Esophagus squamous epithelium (tissue), 4 donors: Measurements from ENCODE around the gene CHST11.

ENCODE experiments used
- POLR2A ChIP-seq, 4 donors: fragments of 450-650 bp; IDR thresholded peaks; one replicate each; pipeline ENCODE4 v1.6.1; 2017; ENCODE audit warnings: antibody characterized with exemption in 4 of 4, mild to moderate bottlenecking in 4 of 4, moderate library complexity in 3 of 4
- TF ChIP-seq, protein P1 (sequence below), 6 experiments: fragments of 450-650 bp in 4 of 6; fragments of 200-600 bp in 2 of 6; sonication (generic) in 2 of 6; IDR thresholded peaks; one replicate each; pipeline ENCODE4 v1.5.1; 2016 to 2019; ENCODE audit warnings: antibody characterized with exemption in 6 of 6, mild to moderate bottlenecking in 4 of 6, moderate library complexity in 4 of 6

DNA sequence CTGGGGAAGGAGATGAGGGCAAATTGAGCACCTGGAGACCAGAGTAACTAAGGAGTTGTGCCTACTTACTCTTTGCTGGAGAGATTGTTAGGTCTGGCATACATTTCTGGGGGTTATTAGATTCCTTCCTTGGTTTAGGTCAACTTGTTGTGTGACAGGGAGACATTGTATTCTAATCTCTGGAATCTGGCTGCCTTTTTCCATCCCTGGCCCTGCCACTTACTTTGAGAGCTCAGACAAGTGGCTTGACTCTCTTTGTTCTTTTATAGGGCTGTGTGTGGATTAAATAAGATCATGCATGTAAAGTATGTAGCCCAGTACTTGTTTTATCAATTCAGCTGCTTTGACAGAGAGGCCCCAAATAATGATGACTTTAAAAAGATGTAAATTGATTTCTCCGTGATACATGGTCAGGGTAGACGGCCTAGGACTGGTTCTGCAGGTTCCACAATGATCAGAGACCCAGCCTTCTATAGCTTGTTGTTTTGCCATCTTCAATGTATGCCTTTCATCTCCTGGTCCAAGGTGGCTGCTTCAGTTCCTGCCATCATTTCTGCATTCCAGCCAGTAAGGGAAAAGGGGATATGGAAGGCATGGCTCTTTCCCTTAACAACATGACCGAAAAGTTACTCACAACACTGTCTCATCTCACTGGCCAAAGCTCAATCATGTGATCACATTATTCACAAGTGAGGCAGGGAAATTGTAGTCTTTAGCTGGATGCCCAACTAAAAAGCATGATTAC, 72.6 kb downstream of the CHST11 start:
- no peak for TF ChIP-seq POLR2A (IDR thresholded peaks at IDR 0.05)
- TF ChIP-seq, protein P1, sequence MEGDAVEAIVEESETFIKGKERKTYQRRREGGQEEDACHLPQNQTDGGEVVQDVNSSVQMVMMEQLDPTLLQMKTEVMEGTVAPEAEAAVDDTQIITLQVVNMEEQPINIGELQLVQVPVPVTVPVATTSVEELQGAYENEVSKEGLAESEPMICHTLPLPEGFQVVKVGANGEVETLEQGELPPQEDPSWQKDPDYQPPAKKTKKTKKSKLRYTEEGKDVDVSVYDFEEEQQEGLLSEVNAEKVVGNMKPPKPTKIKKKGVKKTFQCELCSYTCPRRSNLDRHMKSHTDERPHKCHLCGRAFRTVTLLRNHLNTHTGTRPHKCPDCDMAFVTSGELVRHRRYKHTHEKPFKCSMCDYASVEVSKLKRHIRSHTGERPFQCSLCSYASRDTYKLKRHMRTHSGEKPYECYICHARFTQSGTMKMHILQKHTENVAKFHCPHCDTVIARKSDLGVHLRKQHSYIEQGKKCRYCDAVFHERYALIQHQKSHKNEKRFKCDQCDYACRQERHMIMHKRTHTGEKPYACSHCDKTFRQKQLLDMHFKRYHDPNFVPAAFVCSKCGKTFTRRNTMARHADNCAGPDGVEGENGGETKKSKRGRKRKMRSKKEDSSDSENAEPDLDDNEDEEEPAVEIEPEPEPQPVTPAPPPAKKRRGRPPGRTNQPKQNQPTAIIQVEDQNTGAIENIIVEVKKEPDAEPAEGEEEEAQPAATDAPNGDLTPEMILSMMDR (IDR thresholded peaks at IDR 0.05): no peak
